Inferior parietal cortex (tissue), 1 donor: ENCODE measurements around the gene ATF4.
"Not testable (repeated sequence)": the region's sequence is repeated elsewhere in the genome, so short reads cannot be mapped to it uniquely, and the experiment has no call there.

Source experiments
- DNase-seq: peaks from one replicate; pipeline ENCODE4 v3.0.0-alpha.2; 2016; ENCODE audit errors: extremely low spot score

ATF4 gene

GRCh38 chr22:39510529-39511149 is 9.7 kb upstream of the ATF4 start:
- DNase-seq, result no peak

GRCh38 chr22:39511226-39511625 is 9.1 kb upstream of the ATF4 start:
- no peak for DNase-seq

GRCh38 chr22:39512026-39512425 is 8.3 kb upstream of the ATF4 start:
- DNase-seq, result no peak

- no peak for DNase-seq
These were observed 6.6 kb upstream of the ATF4 start for GRCh38 chr22:39513791-39514190.

GRCh38 chr22:39514373-39514973 is 5.9 kb upstream of the ATF4 start:
- peak; percentile 86 for DNase-seq

GRCh38 chr22:39515266-39516050 is 4.9 kb upstream of the ATF4 start:
- DNase-seq, result no peak

- no peak for DNase-seq
These were observed 2.9 kb upstream of the ATF4 start for GRCh38 chr22:39517470-39517869.

- DNase-seq, result no peak
These were observed 2.1 kb upstream of the ATF4 start for GRCh38 chr22:39518144-39518786.

- no peak for DNase-seq
These were observed 1.2 kb upstream of the ATF4 start for GRCh38 chr22:39518996-39519680.

- peak; percentile 45 for DNase-seq
These were observed 609 bp upstream of the ATF4 start for GRCh38 chr22:39519681-39520225.

GRCh38 chr22:39521106-39521885 is 934 bp downstream of the ATF4 start:
- DNase-seq, result not testable (repeated sequence)

- not testable (repeated sequence) for DNase-seq
These were observed 1.7 kb downstream of the ATF4 start for GRCh38 chr22:39522091-39522490.

- peak; percentile 41 for DNase-seq
These were observed 2.4 kb downstream of the ATF4 start for GRCh38 chr22:39522567-39523300.

GRCh38 chr22:39524089-39524752 is 3.9 kb downstream of the ATF4 start:
- DNase-seq, result no peak

- no peak for DNase-seq
These were observed 4.6 kb downstream of the ATF4 start for GRCh38 chr22:39524753-39525657.

- no peak for DNase-seq
These were observed 5.3 kb downstream of the ATF4 start for GRCh38 chr22:39525658-39525975.

GRCh38 chr22:39526736-39527171 is 6.4 kb downstream of the ATF4 start:
- DNase-seq, result no peak

GRCh38 chr22:39527481-39527961 is 7.2 kb downstream of the ATF4 start:
- DNase-seq, result no peak
